ENCODE results near the gene PDX1. TPM values are rescaled to one million over a fixed set of nuclear protein-coding genes. Genes with fewer than 3 reads are reported as not detected.

PDX1 gene
- polyA plus RNA-seq, 1 experiment: not detected

- TF ChIP-seq, protein P1, sequence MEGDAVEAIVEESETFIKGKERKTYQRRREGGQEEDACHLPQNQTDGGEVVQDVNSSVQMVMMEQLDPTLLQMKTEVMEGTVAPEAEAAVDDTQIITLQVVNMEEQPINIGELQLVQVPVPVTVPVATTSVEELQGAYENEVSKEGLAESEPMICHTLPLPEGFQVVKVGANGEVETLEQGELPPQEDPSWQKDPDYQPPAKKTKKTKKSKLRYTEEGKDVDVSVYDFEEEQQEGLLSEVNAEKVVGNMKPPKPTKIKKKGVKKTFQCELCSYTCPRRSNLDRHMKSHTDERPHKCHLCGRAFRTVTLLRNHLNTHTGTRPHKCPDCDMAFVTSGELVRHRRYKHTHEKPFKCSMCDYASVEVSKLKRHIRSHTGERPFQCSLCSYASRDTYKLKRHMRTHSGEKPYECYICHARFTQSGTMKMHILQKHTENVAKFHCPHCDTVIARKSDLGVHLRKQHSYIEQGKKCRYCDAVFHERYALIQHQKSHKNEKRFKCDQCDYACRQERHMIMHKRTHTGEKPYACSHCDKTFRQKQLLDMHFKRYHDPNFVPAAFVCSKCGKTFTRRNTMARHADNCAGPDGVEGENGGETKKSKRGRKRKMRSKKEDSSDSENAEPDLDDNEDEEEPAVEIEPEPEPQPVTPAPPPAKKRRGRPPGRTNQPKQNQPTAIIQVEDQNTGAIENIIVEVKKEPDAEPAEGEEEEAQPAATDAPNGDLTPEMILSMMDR (IDR thresholded peaks at IDR 0.05; ENCODE audit: insufficient read depth, low read depth, low read length): no peak
- no peak overlapping the region for H3K4me3 ChIP-seq (ENCODE audit: low read depth, low read length)
- no peaks in the 10 kb centered on the region for H3K36me3 ChIP-seq (ENCODE audit: control insufficient read depth, insufficient read depth, low read length)
- no peak for DNase-seq (ENCODE audit: low read depth)
- CTCF ChIA-PET: no interaction called here
- POLR2A ChIA-PET: no interaction called here
- H3K27me3 ChIP-seq (ENCODE audit: control insufficient read depth, insufficient read depth, low read length): peaks cover 70% of the 10 kb centered on the region
Measured at GRCh38 chr13:27922883-27923612, 3.2 kb downstream of the PDX1 start.

- DNase-seq (ENCODE audit: low read depth): no peak
- H3K36me3 ChIP-seq (ENCODE audit: control insufficient read depth, insufficient read depth, low read length): no peaks in the 10 kb centered on the region
- POLR2A ChIA-PET: no interaction called here
- CTCF ChIA-PET: no interaction called here
- TF ChIP-seq, protein P1 (IDR thresholded peaks at IDR 0.05; ENCODE audit: insufficient read depth, low read depth, low read length): no peak
- peaks cover 70% of the 10 kb centered on the region for H3K27me3 ChIP-seq (ENCODE audit: control insufficient read depth, insufficient read depth, low read length)
- H3K4me3 ChIP-seq (ENCODE audit: low read depth, low read length): no peak overlapping the region
Measured at GRCh38 chr13:27923794-27924528, 4.2 kb downstream of the PDX1 start.

DNA sequence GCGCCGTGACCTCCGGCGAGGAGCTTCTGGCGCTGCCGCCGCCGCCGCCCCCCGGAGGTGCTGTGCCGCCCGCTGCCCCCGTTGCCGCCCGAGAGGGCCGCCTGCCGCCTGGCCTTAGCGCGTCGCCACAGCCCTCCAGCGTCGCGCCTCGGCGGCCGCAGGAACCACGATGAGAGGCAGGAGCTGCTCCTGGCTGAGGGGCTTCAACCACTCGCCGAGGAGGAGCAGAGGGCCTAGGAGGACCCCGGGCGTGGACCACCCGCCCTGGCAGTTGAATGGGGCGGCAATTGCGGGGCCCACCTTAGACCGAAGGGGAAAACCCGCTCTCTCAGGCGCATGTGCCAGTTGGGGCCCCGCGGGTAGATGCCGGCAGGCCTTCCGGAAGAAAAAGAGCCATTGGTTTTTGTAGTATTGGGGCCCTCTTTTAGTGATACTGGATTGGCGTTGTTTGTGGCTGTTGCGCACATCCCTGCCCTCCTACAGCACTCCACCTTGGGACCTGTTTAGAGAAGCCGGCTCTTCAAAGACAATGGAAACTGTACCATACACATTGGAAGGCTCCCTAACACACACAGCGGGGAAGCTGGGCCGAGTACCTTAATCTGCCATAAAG, 4.8 kb downstream of the PDX1 start:
- peaks cover 74% of the 10 kb centered on the region for H3K27me3 ChIP-seq (ENCODE audit: control insufficient read depth, insufficient read depth, low read length)
- DNase-seq (ENCODE audit: low read depth): no peak
- POLR2A ChIA-PET: no interaction called here
- no peaks in the 10 kb centered on the region for H3K36me3 ChIP-seq (ENCODE audit: control insufficient read depth, insufficient read depth, low read length)
- CTCF ChIA-PET: no interaction called here
- H3K4me3 ChIP-seq (ENCODE audit: low read depth, low read length): no peak overlapping the region
- TF ChIP-seq, protein P1 (IDR thresholded peaks at IDR 0.05; ENCODE audit: insufficient read depth, low read depth, low read length): no peak

DNA sequence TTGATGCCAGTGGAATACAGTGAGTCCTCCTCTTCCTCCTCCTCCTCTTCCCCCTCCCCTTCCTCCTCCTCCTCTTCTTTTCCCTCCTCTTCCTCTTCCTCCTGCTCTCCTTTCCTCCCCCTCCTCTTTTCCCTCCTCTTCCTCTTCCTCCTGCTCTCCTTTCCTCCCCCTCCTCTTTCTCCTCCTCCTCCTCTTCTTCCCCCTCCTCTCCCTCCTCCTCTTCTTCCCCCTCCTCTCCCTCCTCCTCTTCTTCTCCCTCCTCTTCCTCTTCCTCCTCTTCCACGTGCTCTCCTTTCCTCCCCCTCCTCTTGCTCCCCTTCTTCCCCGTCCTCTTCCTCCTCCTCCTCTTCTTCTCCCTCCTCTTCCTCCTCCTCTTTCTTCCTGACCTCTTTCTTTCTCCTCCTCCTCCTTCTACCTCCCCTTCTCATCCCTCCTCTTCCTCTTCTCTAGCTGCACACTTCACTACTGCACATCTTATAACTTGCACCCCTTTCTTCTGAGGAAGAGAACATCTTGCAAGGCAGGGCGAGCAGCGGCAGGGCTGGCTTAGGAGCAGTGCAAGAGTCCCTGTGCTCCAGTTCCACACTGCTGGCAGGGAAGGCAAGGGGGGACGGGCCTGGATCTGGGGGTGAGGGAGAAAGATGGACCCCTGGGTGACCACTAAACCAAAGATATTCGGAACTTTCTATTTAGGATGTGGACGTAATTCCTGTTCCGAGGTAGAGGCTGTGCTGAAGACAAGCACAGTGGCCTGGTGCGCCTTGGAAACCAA, 5.6 kb downstream of the PDX1 start:
- TF ChIP-seq, protein P1 (IDR thresholded peaks at IDR 0.05; ENCODE audit: insufficient read depth, low read depth, low read length): no peak
- Histone ChIP-seq H3K4me3 (ENCODE audit: low read depth, low read length) (no peak overlapping the region), H3K27me3 (ENCODE audit: control insufficient read depth, insufficient read depth, low read length) (peaks cover 77% of the 10 kb centered on the region), H3K36me3 (ENCODE audit: control insufficient read depth, insufficient read depth, low read length) (no peaks in the 10 kb centered on the region)
- CTCF ChIA-PET: no interaction called here
- POLR2A ChIA-PET: no interaction called here
- DNase-seq (ENCODE audit: low read depth): no peak

Data from BJ (cell line).